Right kidney (tissue), 1 donor: ENCODE results near the gene FAF2.
A peak's percentile ranks its signal among the peaks of the same experiment; 100 is the strongest.
"Not testable (repeated sequence)": the region's sequence is repeated elsewhere in the genome, so short reads cannot be mapped to it uniquely, and the experiment has no call there.

Experiments used
- DNase-seq: peaks from one replicate; pipeline ENCODE4 v3.0.0-alpha.2; 2016

Gene FAF2

GRCh38 chr5:176415952-176416924 lies 31.9 kb upstream of the FAF2 start, which contains the start of gene CLTB:
TSS of gene CLTB (minus strand) at chr5:176416539. CDS start at chr5:176416363, 176 bp downstream.
- peak; percentile 91 for DNase-seq

- DNase-seq, result no peak
These were observed 31.2 kb upstream of the FAF2 start for GRCh38 chr5:176416965-176417364.

GRCh38 chr5:176418251-176418650 lies 29.9 kb upstream of the FAF2 start:
- DNase-seq, result no peak

GRCh38 chr5:176420086-176420485 lies 28.1 kb upstream of the FAF2 start:
- DNase-seq, result no peak

GRCh38 chr5:176420972-176421544 lies 27.1 kb upstream of the FAF2 start:
- DNase-seq, result no peak

- DNase-seq, result no peak
These were observed 24.0 kb upstream of the FAF2 start for GRCh38 chr5:176424181-176424580.

- no peak for DNase-seq
These were observed 23.0 kb upstream of the FAF2 start for GRCh38 chr5:176425138-176425537.

GRCh38 chr5:176425791-176426190 lies 22.4 kb upstream of the FAF2 start:
- no peak for DNase-seq

GRCh38 chr5:176426876-176427275 lies 21.3 kb upstream of the FAF2 start:
- no peak for DNase-seq

GRCh38 chr5:176427971-176428370 lies 20.2 kb upstream of the FAF2 start:
- no peak for DNase-seq

GRCh38 chr5:176429972-176430371 lies 18.2 kb upstream of the FAF2 start:
- no peak for DNase-seq

- no peak for DNase-seq
These were observed 15.5 kb upstream of the FAF2 start for GRCh38 chr5:176432707-176433106.

- DNase-seq, result no peak
These were observed 11.5 kb upstream of the FAF2 start for GRCh38 chr5:176436656-176437055.

- DNase-seq, result no peak
These were observed 9.0 kb upstream of the FAF2 start for GRCh38 chr5:176438959-176439757.

GRCh38 chr5:176440927-176441706 lies 7.1 kb upstream of the FAF2 start:
- DNase-seq, result no peak

GRCh38 chr5:176441921-176442323 lies 6.3 kb upstream of the FAF2 start:
- no peak for DNase-seq

GRCh38 chr5:176442911-176443310 lies 5.3 kb upstream of the FAF2 start:
- DNase-seq, result not testable (repeated sequence)

- DNase-seq, result no peak
These were observed 3.4 kb upstream of the FAF2 start for GRCh38 chr5:176444742-176445141.

GRCh38 chr5:176446028-176446665 lies 2.0 kb upstream of the FAF2 start:
- no peak for DNase-seq

- DNase-seq, result no peak
These were observed 1.1 kb upstream of the FAF2 start for GRCh38 chr5:176446884-176447590.

GRCh38 chr5:176447591-176447977 lies 601 bp upstream of the FAF2 start:
- DNase-seq, result peak; percentile 91
